HG02870 (cell line): Measurements from ENCODE around the gene TYW1B.
"Not testable (repeated sequence)": the region's sequence is repeated elsewhere in the genome, so short reads cannot be mapped to it uniquely, and the experiment has no call there.

Experiments used
- ATAC-seq: cut with Tn5 transposase; IDR thresholded peaks from one replicate; pipeline ENCODE4 v1.9.1; 2021; ENCODE audit warnings: mild to moderate bottlenecking, moderate library complexity; ENCODE audit not compliant: unreplicated experiment

TYW1B gene, protein sequence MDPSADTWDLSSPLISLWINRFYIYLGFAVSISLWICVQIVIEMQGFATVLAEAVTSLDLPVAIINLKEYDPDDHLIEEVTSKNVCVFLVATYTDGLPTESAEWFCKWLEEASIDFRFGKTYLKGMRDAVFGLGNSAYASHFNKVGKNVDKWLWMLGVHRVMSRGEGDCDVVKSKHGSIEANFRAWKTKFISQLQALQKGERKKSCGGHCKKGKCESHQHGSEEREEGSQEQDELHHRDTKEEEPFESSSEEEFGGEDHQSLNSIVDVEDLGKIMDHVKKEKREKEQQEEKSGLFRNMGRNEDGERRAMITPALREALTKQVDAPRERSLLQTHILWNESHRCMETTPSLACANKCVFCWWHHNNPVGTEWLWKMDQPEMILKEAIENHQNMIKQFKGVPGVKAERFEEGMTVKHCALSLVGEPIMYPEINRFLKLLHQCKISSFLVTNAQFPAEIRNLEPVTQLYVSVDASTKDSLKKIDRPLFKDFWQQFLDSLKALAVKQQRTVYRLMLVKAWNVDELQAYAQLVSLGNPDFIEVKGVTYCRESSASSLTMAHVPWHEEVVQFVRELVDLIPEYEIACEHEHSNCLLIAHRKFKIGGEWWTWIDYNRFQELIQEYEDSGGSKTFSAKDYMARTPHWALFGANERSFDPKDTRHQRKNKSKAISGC

DNA sequence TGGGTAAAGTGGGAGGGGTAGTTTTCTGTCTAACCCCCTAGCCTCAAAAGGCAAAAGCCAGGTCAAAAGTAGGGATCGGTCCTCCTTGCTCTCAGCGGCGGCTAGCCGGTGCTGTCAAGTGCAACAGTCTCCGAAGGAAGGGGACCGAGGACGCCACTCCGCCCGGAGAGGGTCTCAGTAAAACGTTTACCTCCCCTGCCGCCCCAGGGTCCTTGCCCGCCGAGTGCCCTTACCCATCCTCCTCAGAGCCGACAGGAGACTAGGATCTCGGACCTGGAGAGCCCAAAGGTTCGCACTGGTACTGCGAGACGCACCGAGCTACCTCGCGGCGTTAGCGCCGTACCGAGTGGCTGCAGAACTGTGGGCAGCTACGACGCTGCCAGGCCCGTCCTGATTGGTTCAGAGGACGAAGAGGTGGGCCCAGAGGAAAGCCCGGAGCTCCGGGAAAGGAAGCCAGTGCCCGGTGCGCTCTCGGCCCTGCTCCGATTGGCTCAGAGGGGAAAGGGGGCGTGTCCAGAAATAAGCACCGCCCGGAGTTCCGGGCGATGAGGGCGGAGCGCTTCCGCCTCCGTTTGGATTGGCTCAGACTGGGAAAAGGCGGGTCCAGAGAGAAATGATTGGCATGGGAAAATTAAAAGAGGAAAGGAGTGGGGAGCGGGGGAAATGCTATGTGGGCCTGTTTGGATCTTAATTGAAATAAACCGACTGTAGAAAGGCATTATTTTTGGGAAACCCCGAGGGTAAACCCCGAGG is at the start of gene TYW1B:
TSS of gene TYW1B (minus strand) at position 362 of the 753 bp plus-strand sequence. CDS start at position 237, 125 bp downstream.
- ATAC-seq, result peak; percentile 92

DNA sequence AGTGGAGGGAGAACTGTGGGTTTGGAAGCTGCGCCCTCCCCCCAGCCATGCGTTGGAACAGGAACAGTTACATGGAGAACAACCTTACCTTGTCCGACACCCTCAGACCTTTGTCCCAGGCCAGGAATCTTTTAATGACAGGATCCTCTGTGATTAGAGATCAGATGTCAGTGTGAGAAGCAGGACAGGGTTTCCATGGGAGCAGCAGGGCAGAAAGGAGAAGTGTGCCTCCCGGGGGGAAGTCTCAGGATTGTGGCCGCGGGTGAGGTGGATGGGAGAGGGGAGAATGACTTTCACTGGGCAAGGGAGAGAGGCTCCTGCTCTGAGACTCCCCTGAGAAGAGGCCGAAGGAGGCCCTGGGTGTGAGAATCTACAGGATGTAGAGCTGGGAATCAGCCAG is 39.6 kb upstream of the TYW1B start:
- ATAC-seq, result not testable (repeated sequence)

DNA sequence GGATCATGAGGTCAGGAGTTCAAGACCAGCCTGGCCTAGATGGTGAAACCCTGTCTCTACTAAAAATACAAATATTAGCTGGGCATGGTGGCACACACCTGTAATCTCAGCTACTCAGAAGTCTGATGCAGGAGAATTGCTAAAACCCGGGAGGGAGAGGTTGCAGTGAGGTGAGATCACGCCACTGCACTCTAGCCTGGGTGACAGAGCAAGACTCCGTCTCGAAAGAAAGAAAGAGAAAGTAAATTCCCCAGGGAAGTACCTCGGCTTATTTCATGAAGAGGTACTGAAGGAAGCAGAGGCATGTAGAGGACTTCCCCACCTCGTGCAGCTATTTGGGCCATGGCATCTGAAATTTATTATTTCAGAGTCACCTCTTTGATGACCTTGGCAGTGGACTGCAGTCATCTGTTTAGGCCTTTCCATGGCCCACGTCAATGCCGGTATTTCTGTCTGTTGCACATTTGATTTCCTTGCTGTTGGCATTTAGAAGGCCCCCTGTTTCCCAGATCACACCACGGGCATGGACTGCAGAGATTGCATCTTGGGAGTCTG is 30.9 kb upstream of the TYW1B start:
- ATAC-seq, result not testable (repeated sequence)

DNA sequence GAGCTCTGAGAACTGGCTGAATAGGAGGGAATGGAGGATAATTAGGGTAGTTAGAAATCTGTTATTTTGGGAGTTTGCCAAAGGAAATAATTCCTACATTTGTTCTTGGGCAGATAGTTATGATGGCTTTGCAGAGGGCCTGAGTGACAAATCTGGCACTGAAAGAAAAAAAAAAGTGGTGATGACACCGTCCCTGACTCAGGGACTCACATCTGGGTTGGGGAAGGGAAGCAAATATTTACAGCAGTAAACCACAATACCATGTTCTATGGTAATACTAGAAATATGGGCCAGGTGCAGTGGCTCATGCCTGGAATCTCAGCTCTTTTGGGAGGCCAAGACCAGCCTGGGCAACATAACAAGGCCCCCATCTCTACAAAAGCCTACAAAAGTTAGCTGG is 29.9 kb upstream of the TYW1B start:
- ATAC-seq, result not testable (repeated sequence)

DNA sequence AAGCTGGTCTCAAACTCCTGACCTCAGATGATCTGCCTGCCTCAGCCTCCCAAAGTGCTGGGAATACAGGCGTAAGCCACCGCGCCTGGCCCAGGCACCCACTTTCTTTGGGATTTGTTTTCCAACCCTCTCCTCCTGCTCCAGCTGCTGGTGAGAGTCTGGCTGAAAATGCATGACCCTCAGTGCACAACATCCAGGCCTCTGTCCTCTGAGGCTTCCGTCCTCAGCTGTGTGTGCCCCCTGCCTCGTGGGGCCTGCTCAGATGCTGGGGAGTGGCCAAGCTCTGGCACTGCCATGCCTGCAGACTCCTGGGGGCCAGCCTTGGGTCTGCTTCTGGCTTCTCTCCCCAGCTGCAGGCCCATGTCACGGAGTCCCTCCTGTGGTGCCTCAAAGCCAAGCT is 27.3 kb upstream of the TYW1B start:
- not testable (repeated sequence) for ATAC-seq

DNA sequence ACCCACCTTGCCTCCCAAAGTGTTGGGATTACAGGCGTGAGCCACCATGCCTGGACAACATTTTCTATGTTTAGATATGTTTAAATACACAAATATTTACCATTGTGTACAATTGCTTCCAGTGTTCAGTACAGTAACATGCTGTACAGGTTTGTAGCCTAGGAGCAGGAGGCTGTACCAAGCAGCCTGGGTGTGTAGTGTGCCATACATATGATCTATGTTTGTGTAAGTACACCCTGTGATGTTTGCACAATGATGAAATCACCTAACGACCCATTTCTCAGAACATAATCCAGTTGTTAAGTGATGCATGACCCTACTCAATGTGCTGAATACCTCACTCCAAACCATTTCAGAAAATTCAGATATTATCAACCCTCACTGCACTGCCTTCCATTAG is 24.9 kb upstream of the TYW1B start:
- not testable (repeated sequence) for ATAC-seq

DNA sequence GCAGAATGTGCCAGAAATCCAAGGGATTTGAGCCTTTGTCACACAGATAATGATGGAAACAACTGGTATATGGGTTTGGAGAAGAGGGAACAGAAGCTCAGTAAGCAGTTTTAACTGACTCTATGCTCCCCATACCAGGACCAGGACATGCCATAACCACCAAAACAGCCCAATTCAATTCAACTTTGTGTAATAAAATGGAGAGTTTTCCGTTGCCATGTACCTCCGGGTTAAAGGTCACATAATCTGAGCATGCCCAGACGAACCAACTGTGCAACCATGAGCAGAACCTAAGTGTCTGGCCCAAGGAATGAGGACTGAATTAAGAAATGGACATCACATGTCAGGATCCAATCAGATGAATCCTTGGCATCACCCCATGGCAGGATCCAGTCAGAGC is 22.7 kb upstream of the TYW1B start:
- not testable (repeated sequence) for ATAC-seq

DNA sequence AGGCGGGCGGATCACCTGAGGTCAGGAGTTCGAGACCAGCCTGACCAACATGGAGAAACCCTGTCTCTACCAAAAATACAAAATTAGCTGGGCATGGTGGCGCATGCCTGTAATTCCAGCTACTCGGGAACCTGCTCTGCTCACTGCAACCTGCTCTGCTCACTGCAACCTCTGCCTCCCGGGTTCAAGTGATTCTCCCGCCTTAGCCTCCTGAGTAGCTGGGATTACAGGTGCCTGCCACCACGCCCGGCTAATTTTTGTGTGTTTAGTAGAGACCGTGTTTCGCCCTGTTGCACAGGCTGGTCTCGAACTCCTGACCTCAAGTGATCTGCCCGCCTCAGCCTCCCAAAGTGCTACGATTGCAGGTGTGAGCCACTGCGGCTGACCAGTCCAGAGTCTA is 16.1 kb upstream of the TYW1B start:
- not testable (repeated sequence) for ATAC-seq

DNA sequence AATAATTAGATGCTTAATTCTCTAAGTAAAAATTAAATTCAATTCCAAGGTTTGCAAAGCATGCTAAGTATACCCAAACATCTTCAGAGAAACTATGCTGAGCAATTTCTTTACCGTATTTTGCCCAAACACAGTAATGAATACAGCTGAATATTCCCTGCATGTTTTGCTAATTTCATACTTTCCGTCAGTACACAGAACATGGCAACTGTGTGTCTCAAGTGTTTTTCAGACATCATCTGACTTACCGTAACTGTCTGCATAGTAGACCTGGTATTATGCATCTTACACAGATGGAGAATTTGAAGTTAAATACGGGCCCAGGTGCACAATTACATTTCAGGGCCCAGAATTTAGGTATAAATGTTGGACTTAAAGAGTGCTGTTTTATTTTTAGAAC is 15.2 kb upstream of the TYW1B start:
- ATAC-seq, result not testable (repeated sequence)

DNA sequence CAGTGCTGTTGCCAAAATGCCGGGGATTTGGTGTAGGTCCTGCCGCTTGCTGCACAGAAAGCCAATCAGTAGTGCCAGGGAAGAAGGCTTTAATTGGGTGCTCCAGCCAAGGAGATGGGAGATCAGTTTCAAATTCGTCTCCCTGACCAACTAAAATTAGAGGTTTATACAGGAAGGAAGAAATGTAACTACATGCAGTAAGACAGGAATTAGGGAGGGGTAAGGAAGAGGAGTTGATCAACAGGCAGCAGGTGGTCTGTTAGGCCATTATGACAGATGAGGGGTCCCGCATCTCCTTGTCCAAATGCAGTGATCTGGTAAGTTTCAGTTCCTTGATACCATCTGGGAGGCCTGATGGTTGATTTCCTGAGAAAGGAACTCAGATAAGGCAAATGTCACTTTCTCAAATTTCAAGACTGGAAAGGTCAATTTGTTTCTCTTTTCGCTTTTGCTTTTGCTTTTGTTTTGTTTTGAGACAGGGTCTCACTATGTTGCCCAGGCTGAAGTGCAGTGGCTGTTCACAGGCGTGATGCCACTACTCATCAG is 13.0 kb upstream of the TYW1B start:
- ATAC-seq, result not testable (repeated sequence)

DNA sequence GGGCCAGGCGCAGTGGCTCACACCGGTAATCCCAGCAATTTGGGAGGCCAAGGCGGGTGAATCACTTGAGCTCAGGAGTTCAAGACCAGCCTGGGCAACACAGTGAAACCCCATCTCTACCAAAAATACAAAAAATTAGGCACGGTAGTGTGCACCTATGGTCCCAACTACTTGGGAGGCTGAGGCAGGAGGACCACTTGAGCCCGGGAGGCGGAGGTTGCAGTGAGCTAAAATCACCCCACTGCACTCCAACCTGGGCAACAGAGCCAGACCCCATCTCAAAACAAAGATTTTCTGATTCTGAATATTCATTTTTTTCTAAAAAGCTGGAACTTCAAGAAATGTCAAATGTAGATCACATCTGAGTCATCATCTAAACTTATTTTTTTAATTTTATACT is 10.3 kb upstream of the TYW1B start:
- not testable (repeated sequence) for ATAC-seq

DNA sequence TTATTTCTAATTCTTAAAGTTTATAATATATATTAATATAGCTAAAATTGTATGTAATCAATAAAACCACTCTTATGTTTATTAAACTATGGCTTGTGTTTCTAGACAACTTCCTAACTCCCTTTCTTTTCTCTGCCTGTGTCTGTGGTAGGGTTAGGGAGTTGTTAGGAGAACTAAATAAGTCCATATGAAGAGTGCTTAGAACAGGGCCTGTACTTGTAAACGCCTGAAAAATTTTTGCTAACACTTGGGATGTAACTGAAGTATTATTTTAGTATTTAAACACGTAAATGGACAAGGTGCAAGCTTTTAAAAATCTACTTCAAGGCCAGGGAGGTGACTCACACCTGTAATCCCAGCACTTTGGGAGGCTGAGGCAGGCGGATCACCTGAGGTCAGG is 9.3 kb upstream of the TYW1B start:
- not testable (repeated sequence) for ATAC-seq

DNA sequence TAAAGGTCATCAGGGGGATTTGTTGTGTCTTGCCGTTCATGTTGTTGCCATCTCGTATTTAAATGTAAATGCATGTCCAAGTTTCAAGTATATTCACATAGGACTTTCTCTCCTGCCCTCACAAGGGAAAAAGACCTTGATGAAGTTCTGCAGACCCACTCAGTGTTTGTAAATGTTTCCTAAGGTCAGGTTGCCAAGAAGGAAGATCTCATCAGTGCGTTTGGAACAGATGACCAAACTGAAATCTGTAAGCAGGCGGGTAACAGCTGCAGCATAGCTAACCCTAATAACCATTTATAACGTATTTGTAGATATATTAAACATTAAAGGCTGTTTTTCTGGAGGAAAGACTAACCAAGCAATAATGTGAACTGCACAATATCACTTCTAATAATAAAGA is 2.6 kb upstream of the TYW1B start:
- not testable (repeated sequence) for ATAC-seq

DNA sequence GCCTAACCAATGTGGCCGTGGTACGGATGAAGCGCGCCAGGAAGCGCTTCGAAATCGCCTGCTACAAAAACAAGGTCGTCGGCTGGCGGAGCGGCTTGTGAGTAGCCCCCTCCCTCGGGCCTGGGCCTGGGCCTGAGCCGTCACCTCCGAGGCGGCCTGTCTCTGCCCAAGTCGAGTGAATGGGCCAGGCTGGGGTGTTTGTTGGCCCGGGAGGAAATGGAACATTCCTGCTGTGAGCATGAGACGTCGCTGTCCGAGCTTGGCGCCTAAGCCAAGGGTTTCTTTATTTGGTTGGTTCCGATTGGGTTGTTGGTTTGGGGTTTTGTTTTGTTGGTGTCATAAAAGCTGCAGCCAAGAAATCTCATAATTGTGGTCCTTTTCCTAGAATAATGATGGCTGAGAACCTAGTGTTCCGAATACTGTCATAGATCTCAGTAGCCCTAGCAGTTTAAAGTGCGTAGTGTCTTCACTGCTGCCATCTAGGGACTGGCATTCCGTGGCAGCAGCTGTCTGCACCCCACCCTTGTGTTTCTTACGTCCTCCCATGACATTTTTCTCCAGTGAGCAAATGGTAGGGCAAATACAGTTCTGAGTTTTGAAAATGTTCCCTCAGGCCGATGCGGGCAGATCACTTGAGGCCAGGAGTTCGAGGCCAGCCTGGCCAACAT is 1.8 kb upstream of the TYW1B start:
- peak; percentile 23 for ATAC-seq

DNA sequence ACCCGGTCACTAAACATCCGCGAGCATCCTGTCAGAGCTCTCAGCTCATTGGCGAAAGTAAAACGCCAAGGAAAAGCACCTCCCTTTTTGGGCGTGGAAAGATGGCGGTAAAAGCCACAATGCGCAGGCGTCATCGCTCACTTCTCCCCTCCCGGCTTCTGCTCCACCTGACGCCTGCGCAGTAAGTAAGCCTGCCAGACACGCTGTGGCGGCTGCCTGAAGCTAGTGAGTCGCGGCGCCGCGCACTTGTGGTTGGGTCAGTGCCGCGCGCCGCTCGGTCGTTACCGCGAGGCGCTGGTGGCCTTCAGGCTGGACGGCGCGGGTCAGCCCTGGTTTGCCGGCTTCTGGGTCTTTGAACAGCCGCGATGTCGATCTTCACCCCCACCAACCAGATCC is 1.3 kb upstream of the TYW1B start:
- peak; percentile 40 for ATAC-seq

DNA sequence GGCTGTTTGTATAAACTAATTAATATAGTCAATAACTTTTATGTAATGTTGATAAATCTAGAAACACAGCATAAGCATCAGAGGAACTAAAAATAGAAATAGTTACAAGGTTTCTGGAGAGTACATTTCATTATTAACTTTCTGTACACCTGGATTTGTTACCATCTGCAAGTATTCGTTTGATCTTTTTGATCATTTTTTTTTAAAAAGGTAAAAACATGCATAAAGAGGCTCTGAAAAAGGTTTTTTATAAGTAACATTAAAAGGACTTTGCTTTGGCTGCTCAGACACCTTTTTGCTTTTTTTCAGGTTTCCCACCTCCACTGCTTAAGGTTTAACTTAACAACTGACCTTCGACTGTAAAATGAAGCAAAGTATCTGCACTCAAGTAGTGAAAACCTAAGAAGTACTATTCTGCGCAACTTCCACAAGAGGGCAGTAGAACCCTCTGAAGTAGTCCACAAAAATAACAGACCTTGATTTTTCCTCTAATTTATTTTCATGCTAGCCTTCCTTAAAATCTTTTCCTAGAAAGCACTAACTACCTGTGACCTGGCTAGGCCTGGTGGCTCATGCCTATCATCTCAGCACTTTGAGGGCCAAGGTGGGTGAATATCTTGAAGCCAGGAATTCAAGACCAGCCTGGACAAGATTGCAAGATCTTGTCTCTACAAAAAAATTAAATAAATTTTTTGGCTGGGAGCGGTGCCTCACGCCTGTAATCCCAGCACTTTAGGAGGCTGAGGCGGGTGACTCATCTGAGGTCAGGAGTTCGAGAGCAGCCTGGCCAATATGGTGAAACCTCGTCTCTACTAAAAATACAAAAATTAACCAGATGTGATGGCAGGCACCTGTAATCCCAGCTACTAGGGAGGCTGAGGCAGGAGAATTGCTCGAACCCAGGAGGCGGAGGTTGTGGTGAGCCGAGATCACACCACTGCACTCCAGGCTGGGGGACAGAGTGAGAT is 4.0 kb downstream of the TYW1B start:
- ATAC-seq, result not testable (repeated sequence)

DNA sequence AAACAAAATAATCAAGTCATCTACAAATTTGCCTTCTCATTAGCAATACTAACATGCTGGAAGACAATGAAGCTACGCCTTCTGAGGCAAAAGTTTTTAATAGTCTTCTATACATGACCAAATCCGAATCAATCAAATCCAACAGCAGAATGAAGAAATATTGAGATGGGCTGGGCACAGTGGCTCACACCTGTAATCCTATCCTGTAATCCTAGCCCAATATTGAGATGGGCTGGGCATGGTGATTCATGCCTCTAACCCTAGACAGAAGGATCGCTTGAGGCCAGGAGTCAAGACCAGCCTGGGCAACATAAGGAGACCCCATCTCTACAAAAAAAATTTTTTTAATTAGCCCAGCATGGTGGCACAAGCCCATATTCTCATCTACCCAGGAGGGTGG is 5.5 kb downstream of the TYW1B start:
- ATAC-seq, result not testable (repeated sequence)

DNA sequence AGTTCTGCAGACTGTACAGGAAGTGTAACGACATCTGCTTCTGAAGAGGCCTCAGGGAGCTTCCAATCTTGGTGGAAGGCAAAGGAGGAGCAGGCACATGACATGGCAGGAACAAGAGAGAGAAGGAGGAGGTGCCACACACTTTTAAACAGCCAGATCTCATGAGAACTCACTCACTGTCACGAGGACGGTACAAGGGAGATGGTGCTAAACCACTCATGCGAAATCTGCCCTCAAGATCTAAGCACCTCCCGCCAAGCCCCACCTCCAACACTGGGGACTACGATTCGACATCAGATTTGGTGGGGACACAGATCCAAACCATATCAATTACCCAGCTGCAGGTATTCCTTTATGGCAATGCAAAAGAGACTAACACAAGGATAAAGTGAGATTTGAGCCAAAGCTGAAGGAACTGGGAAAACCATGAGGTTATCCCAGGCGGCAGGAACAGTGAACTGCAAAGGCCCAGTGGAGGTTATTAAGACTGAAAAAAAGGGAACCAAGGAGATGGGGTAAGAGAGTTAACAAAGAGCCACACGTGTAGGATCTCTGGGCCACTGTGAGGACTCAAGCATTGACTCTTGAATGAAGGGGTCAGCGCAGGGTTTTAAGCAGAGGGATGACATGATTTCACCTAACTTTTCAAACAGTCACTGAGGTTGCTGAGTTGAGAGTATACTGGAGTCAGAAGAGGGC is 9.2 kb downstream of the TYW1B start:
- not testable (repeated sequence) for ATAC-seq

DNA sequence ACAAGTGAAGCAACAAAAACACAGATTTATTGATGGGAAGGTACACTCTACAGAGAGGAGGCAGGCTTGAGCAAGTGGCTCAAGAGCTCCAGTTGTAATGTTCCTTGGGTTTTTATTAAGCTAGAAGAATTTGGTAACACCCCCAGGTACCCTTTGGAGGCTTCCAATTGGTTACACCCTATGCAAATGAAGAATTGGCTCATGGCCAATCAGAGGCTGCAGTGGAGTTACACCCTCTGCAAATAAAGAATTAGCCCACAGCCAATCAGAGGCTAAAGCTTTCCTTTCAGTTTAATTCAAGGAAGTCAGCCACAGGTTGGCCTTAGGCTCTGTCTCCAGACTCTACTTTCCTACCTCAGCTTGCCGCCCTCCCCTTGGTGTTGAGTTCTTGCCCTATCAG is 10.3 kb downstream of the TYW1B start:
- not testable (repeated sequence) for ATAC-seq
